ENCODE data around the gene RNF2.

DNA sequence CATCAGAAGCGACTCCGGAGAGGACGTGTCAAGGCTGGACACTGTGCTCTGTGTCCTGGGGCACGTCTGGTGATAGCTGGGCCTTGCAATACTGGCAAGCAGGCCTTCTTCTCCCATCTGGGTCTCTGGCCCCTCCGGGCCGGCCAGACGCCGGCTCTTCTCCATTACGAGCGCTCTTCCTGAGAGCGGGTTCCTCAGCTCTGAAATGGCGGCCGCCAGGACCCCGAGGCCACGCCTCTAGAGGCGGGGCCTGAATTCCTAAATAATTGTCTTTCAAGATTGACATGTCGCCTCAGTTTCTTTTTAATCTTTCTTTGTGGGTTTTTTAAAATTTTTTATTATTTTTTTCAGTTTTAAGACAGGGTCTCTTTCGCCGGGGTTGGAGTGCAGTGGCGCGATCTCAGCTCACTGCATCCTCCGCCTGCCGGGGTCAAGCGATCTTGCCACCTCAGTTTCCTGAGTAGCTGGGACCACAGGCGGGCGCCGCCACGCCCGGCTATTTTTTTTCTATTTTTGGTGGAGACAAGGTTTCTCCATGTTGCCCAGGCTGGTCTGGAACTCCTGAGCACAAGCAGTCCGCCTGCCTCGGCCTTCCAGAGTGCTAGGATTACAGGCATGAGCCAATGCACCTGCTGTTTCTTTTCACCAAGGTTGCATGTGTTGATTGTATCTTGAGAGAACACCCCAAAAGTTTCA is 9.2 kb downstream of the RNF2 start:
- TF ChIP-seq CTCF (IDR thresholded peaks at IDR 0.05; ENCODE audit: insufficient read depth, low read length), result no peak
- TF ChIP-seq POLR2AphosphoS5 (IDR thresholded peaks at IDR 0.05; ENCODE audit: low read depth), result no peak
- TF ChIP-seq SPI1 (IDR thresholded peaks at IDR 0.05; ENCODE audit: borderline replicate concordance, low read depth), result no peak
- TF ChIP-seq GABPA (IDR thresholded peaks at IDR 0.05; ENCODE audit: low read depth), result no peak
